ENCODE measurements around the gene TBC1D3B.
"Not testable (repeated sequence)": the region's sequence is repeated elsewhere in the genome, so short reads cannot be mapped to it uniquely, and the experiment has no call there.

Gene TBC1D3B

GRCh38 chr17:36176536-36176935 is at the start of gene TBC1D3B:
Gene TBC1D3B, minus strand, starts transcription at chr17:36176636. Its CDS starts 1,586 bp downstream, at chr17:36175050.
- DNase-seq (ENCODE audit: low read depth, low spot score), result not testable (repeated sequence)

GRCh38 chr17:36222967-36223366 is 46.5 kb upstream of the TBC1D3B start:
- not testable (repeated sequence) for DNase-seq (ENCODE audit: low read depth, low spot score)

GRCh38 chr17:36221581-36222100 is 45.2 kb upstream of the TBC1D3B start:
- not testable (repeated sequence) for DNase-seq (ENCODE audit: low read depth, low spot score)

GRCh38 chr17:36220737-36221580 is 44.5 kb upstream of the TBC1D3B start:
- not testable (repeated sequence) for DNase-seq (ENCODE audit: low read depth, low spot score)

GRCh38 chr17:36219556-36219955 is 43.1 kb upstream of the TBC1D3B start:
- not testable (repeated sequence) for DNase-seq (ENCODE audit: low read depth, low spot score)

GRCh38 chr17:36215406-36216308 is 39.2 kb upstream of the TBC1D3B start:
- not testable (repeated sequence) for DNase-seq (ENCODE audit: low read depth, low spot score)

- DNase-seq (ENCODE audit: low read depth, low spot score), result no peak
Observed at GRCh38 chr17:36214918-36215317, 38.5 kb upstream of the TBC1D3B start.

GRCh38 chr17:36213695-36214094 is 37.3 kb upstream of the TBC1D3B start:
- no peak for DNase-seq (ENCODE audit: low read depth, low spot score)

- DNase-seq (ENCODE audit: low read depth, low spot score), result no peak
Observed at GRCh38 chr17:36212966-36213365, 36.5 kb upstream of the TBC1D3B start.

- DNase-seq (ENCODE audit: low read depth, low spot score), result no peak
Observed at GRCh38 chr17:36212272-36212605, 35.8 kb upstream of the TBC1D3B start.

- not testable (repeated sequence) for DNase-seq (ENCODE audit: low read depth, low spot score)
Observed at GRCh38 chr17:36211484-36212271, 35.2 kb upstream of the TBC1D3B start.

- DNase-seq (ENCODE audit: low read depth, low spot score), result not testable (repeated sequence)
Observed at GRCh38 chr17:36210439-36211211, 34.2 kb upstream of the TBC1D3B start, which contains the start of gene CCL4L2. Gene CCL4L2, plus strand, starts transcription at chr17:36211063.

GRCh38 chr17:36209575-36209974 is 33.1 kb upstream of the TBC1D3B start:
- DNase-seq (ENCODE audit: low read depth, low spot score), result no peak

- DNase-seq (ENCODE audit: low read depth, low spot score), result not testable (repeated sequence)
Observed at GRCh38 chr17:36207383-36207782, 30.9 kb upstream of the TBC1D3B start.

GRCh38 chr17:36206486-36206821 is 30.0 kb upstream of the TBC1D3B start:
- DNase-seq (ENCODE audit: low read depth, low spot score), result not testable (repeated sequence)

- no peak for DNase-seq (ENCODE audit: low read depth, low spot score)
Observed at GRCh38 chr17:36205637-36206485, 29.4 kb upstream of the TBC1D3B start.

GRCh38 chr17:36204724-36205500 is 28.5 kb upstream of the TBC1D3B start:
- no peak for DNase-seq (ENCODE audit: low read depth, low spot score)

GRCh38 chr17:36203335-36203734 is 26.9 kb upstream of the TBC1D3B start:
- DNase-seq (ENCODE audit: low read depth, low spot score), result no peak

- DNase-seq (ENCODE audit: low read depth, low spot score), result not testable (repeated sequence)
Observed at GRCh38 chr17:36201506-36201905, 25.1 kb upstream of the TBC1D3B start.

All from activated CD4-positive, CD25-positive, alpha-beta regulatory T cell treated with anti-CD3 and anti-CD28 coated beads, Interleukin-2, amount 50 U/mL, for 16 hours (primary cell).